ENCODE results near the gene PKLR. TPM values are rescaled to one million over a fixed set of nuclear protein-coding genes. Genes with fewer than 3 reads are reported as not detected.

The PKLR gene
- total and polyA plus RNA-seq, 2 of the 4 experiments (the other 2 are of a cell fraction), result 0.03 TPM; not detected in 1

DNA sequence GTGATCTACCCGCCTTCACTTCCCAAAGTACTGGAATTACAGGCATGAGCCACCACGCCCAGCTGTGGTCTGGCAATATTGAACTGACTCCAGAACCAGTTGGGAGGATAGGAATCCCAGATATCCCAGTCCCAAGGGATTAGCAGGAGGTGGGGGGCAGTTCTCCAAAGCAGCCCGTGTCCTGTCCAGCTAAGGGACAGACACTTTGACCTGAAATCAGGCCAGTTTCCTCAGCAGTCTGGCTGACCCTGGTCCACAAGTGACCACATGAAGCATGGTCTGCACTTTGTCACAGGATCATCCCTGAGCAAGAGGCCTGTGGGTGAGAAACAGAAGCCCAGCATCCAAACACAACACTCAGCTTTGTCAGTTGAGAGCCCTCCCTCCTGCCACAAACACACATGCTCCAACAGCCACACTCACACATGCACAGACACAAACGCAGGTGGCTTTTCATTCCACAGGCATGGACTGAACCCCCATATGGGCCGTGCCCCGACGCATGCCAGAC, 4.7 kb upstream of the PKLR start:
- TF ChIP-seq RAD21 (IDR thresholded peaks at IDR 0.05; ENCODE audit: low read length), result no peak
- TF ChIP-seq MXI1 (IDR thresholded peaks at IDR 0.05; ENCODE audit: borderline replicate concordance, low read depth, low read length), result no peak
- no peak for TF ChIP-seq MAFK (IDR thresholded peaks at IDR 0.05; ENCODE audit: low read depth, low read length)
- TF ChIP-seq NFE2L2 (IDR thresholded peaks at IDR 0.05; ENCODE audit: low read depth, low read length), result no peak
- TF ChIP-seq RFX5 (IDR thresholded peaks at IDR 0.05; ENCODE audit: low read depth, low read length), result no peak
- TF ChIP-seq, protein P1, sequence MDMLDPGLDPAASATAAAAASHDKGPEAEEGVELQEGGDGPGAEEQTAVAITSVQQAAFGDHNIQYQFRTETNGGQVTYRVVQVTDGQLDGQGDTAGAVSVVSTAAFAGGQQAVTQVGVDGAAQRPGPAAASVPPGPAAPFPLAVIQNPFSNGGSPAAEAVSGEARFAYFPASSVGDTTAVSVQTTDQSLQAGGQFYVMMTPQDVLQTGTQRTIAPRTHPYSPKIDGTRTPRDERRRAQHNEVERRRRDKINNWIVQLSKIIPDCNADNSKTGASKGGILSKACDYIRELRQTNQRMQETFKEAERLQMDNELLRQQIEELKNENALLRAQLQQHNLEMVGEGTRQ (IDR thresholded peaks at IDR 0.05; ENCODE audit: low read depth, low read length), result no peak
- no peak for TF ChIP-seq SMC3 (IDR thresholded peaks at IDR 0.05; ENCODE audit: low read depth, low read length)
- TF ChIP-seq CEBPB (IDR thresholded peaks at IDR 0.05; ENCODE audit: low read depth, low read length), result no peak
- Histone ChIP-seq H3K18ac (ENCODE audit: low read depth, low read length) (no peak overlapping the region), H2AK9ac (replicated peaks; ENCODE audit: low read depth, low read length, poor library complexity) (peak overlapping the region; percentile 42), H3K9ac (ENCODE audit: low read depth, low read length) (no peak overlapping the region), H3K56ac (ENCODE audit: extremely low read depth, insufficient read depth, low read length) (no peak overlapping the region), H3K4ac (ENCODE audit: low read depth, low read length) (peak overlapping the region; percentile 51; the same call in 1 of the 2 replicates), H2AFZ (replicated peaks; ENCODE audit: low read length, poor library complexity) (peak overlapping the region; percentile 72), H3K27ac (ENCODE audit: insufficient read depth, low read length) (no peak overlapping the region), H3K14ac (replicated peaks; ENCODE audit: low read depth, low read length) (no peak overlapping the region), H3K36me3 (ENCODE audit: control insufficient read depth, insufficient read depth, low read length) (no peaks in the 10 kb centered on the region), H4K8ac (ENCODE audit: low read depth in 2 of 2, low read length in 2 of 2) (no peak overlapping the region), H2BK15ac (ENCODE audit: low read depth, low read length) (no peak overlapping the region), H3K4me2 (ENCODE audit: low read depth, low read length) (no peak overlapping the region), H3K9me3 (ENCODE audit: control insufficient read depth, insufficient read depth, low read length) (no peaks in the 10 kb centered on the region), H3K4me1 (ENCODE audit: control insufficient read depth, insufficient read depth, low read length) (peaks cover 4% of the 10 kb centered on the region), H2BK5ac (ENCODE audit: low read depth, low read length, poor library complexity, severe bottlenecking) (no peak overlapping the region), H3K79me1 (ENCODE audit: low read depth in 1 of 2, low read length in 2 of 2) (peaks cover 4 to 20% of the 10 kb centered on the region in 2 experiments; a peak in 3 of 4 replicates), H3K9me1 (ENCODE audit: insufficient read depth, low read length) (peaks cover 7% of the 10 kb centered on the region; the same call in 1 of the 2 replicates), H4K20me1 (ENCODE audit: insufficient read depth, low read length) (no peaks in the 10 kb centered on the region), H2BK20ac (ENCODE audit: low read depth, low read length) (no peak overlapping the region), H3K27me3 (ENCODE audit: control insufficient read depth, insufficient read depth, low read length) (peaks cover 2% of the 10 kb centered on the region; the same call in 1 of the 2 replicates), H4K91ac (ENCODE audit: insufficient read depth, low read depth, low read length) (no peak overlapping the region), H3K4me3 (ENCODE audit: insufficient read depth, low read depth, low read length) (no peak overlapping the region), H4K5ac (ENCODE audit: low read depth, low read length) (no peak overlapping the region), H2BK120ac (ENCODE audit: low read depth, low read length) (no peak overlapping the region), H2AK5ac (ENCODE audit: low read depth, low read length) (no peak overlapping the region), H3K23ac (ENCODE audit: low read depth, low read length) (no peak overlapping the region; the same call in 1 of the 2 replicates)
- in situ Hi-C loops (cut with MboI; ENCODE audit: low sequenced_read_pairs), result no loop called here
- intact Hi-C loops (cut with micrococcal nuclease), result loop anchor here (5.0 kb wide), 1 partner anchor 44 kb away; the partner anchor contains the start of gene SCAMP3
- dilution Hi-C loops (cut with HindIII; ENCODE audit: low sequenced_read_pairs, unreplicated experiment), result no loop called here
- WGBS, 2 experiments (ENCODE audit: extremely low coverage in 2 of 2, insufficient read length in 1 of 2), result 20% methylated on average over 1 of the region's 7 CpGs; no CpG with 5 or more reads in 1 of the 2 experiments
- no TSS peak for BruUV-seq (replicated peaks)
- POLR2A ChIA-PET (ENCODE audit: unreplicated experiment), result no interaction called here
- no peak for ATAC-seq (ENCODE audit: low read depth)
- DNase-seq, result no peak
- CTCF ChIA-PET, result no interaction called here
